ENCODE results near the gene PTPN14. TPM values are rescaled to one million over a fixed set of nuclear protein-coding genes. Genes with fewer than 3 reads are reported as not detected.

Gene PTPN14
- total RNA-seq, 2 experiments from 2014 or later, result 0.08 to 0.09 TPM

DNA sequence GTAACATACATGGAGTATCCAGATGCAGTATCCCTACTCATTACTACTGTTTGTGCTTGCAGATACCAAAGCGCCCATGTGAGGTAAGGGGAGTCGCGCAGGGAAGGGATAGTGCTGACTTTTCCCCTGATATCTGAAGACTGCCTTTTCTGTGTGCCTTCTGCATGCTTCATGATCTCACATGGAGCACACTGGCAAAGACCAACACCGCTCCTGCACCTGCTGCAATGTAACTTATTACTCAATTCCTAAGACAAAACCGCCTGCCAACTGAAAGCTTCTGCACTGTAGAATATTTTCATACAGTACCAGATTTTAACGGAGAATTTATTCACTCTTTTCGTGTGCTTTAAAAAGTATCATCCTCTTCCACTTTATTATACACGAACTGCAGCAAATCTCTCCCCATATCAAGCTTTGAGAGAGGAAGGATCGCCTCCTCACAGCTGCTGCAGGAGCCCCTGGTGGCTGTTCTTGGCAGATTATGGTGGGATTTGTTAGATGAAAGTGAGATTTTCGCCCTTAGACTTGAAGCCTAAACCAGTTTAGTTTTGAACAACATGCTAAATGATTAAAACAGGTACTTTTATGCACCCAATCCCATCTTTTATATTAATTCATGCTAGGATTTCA lies 99.1 kb downstream of the PTPN14 start:
- Mint-ChIP-seq H3K36me3 (no peaks in the 10 kb centered on the region), H3K4me3 (no peak overlapping the region), H3K9me3 (no peaks in the 10 kb centered on the region), H3K4me1 (peaks cover 9% of the 10 kb centered on the region), H3K27ac (no peak overlapping the region), H3K27me3 (peaks cover 17% of the 10 kb centered on the region)
- DNase-seq (no peak), ATAC-seq (ENCODE audit: low read depth) (no peak)
- POLR2A ChIA-PET, result interaction anchor here (0.6 kb wide), 1 partner anchor 194 kb away, joined by 4 read pairs; no protein-coding TSS in a partner anchor

DNA sequence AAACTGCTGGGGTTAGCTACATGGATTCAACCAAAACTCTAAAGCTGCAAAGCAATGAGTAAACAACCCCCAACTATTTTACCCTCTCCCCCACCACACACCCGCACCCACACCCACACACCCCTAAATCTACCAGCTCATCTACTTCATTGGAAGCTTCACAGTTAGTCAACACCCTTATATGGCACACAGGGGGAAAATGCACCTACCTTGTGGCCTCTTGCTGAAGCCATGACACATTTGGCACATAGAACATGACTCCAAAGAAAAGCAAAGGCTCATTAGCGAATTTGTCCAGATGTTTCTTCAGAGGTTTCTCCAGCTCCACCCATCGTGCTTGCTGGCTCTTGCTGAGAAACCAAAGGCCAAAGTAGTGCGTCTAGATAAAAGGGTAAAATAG lies 99.8 kb downstream of the PTPN14 start:
- Mint-ChIP-seq H3K27ac (no peak overlapping the region), H3K9me3 (no peaks in the 10 kb centered on the region), H3K36me3 (no peaks in the 10 kb centered on the region), H3K4me1 (peaks cover 9% of the 10 kb centered on the region), H3K27me3 (peaks cover 17% of the 10 kb centered on the region), H3K4me3 (no peak overlapping the region)
- ATAC-seq (ENCODE audit: low read depth) (no peak), DNase-seq (no peak)
- POLR2A ChIA-PET, result no interaction called here

DNA sequence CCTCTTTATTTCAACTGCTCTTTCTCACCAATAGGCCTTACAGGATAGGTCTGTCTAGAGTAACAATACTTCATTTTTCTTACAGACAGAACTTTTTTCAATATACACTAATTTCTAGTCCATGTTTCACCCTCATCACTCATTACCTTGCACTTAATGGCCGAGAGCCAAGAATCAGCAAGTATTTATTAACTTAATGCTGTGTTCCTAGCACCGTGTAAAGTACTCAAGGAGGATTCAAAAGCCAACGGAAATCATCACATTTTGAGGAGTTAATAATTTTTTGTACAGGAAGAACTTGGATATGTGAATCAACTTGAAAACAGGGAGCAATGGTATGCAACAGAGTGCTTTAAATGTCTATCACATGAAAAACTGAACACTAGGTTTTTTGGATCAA lies 102.0 kb downstream of the PTPN14 start:
- no peaks in the 10 kb centered on the region for H3K9me3 Mint-ChIP-seq
- DNase-seq (no peak), ATAC-seq (ENCODE audit: low read depth) (no peak)
- H3K4me1 Mint-ChIP-seq, result peaks cover 8% of the 10 kb centered on the region
- H3K4me3 Mint-ChIP-seq, result no peak overlapping the region
- H3K36me3 Mint-ChIP-seq, result no peaks in the 10 kb centered on the region
- no peak overlapping the region for H3K27ac Mint-ChIP-seq
- peaks cover 17% of the 10 kb centered on the region for H3K27me3 Mint-ChIP-seq
- POLR2A ChIA-PET, result no interaction called here

DNA sequence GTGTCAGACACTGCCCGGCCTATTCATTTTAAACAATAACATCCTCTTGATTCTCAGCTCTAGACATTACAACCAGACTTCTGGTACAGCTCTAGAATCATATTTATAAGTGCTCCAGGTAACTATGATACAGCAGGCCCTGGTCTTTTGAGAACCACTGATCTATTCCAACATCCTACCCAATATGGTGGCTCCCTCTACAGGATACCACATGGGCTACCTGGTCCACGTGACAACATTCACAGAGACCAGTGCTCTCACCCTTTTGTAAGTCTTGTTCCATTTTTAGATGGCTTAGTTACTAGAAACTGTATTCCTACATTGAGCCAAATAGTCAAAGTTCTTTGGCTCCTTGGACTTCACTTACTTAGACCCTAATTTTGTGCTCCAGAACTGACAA lies 102.9 kb downstream of the PTPN14 start:
- Mint-ChIP-seq H3K4me3 (no peak overlapping the region), H3K27ac (no peak overlapping the region), H3K27me3 (peaks cover 14% of the 10 kb centered on the region), H3K9me3 (no peaks in the 10 kb centered on the region), H3K36me3 (no peaks in the 10 kb centered on the region), H3K4me1 (peaks cover 13% of the 10 kb centered on the region)
- POLR2A ChIA-PET, result no interaction called here
- DNase-seq (no peak), ATAC-seq (ENCODE audit: low read depth) (no peak)

DNA sequence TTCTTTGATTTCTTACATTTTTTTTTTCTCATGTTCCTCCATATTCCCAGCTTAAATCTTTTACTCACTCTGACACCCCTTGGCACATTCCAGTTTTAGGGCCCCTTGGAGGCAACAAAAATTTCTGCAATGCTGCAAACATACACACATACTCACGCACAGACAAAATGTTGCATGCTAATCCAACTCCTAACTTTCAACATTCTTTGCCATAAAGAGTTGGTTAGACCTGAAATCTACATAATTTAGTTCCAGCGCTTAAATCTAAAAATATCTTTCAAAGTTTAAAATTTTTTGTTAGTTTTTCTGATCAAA lies 103.9 kb downstream of the PTPN14 start:
- no peak overlapping the region for H3K27ac Mint-ChIP-seq
- POLR2A ChIA-PET, result no interaction called here
- no peak overlapping the region for H3K4me3 Mint-ChIP-seq
- peaks cover 13% of the 10 kb centered on the region for H3K4me1 Mint-ChIP-seq
- no peaks in the 10 kb centered on the region for H3K36me3 Mint-ChIP-seq
- no peaks in the 10 kb centered on the region for H3K9me3 Mint-ChIP-seq
- peaks cover 12% of the 10 kb centered on the region for H3K27me3 Mint-ChIP-seq
- no peak for DNase-seq
- ATAC-seq (ENCODE audit: low read depth), result no peak

DNA sequence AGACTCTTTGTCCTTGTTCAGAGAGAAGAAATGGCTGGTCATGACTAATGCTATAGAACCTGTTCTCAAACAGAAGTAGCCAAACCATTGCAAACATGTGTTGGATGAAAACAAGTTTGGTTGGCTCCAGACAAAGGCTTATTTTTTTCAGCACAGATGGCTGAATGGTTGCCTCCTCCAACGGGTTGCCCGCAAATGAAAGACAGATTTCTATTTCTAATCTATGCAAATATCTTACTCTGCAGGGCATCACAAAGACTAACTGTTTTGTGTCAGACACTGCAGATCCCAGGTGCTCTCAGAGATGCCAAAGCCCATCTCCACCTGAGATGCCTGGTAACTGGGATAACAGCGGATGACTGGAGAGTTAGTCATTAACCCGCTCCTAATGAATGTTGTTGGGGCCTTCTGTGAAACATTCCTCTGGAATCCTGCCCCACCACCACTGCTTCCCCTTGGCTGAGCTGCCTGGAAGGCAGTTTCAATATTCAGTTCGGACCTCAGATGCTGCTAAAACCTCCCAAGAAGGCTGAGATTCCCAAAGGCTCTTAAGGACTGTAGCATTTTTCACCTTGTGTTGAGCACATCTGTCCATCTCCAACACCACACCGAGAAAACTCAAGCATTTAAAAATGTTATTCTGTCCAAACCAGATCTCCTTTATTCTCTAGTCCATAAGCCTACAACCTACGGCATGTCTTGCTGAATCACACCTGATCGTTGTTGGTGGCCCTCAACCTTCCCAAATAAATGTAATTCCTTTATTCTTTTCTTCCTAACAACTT lies 104.4 kb downstream of the PTPN14 start:
- POLR2A ChIA-PET, result no interaction called here
- Mint-ChIP-seq H3K4me3 (no peak overlapping the region), H3K27me3 (peaks cover 7% of the 10 kb centered on the region), H3K4me1 (peaks cover 13% of the 10 kb centered on the region), H3K9me3 (no peaks in the 10 kb centered on the region), H3K36me3 (no peaks in the 10 kb centered on the region), H3K27ac (no peak overlapping the region)
- DNase-seq (no peak), ATAC-seq (ENCODE audit: low read depth) (no peak)

DNA sequence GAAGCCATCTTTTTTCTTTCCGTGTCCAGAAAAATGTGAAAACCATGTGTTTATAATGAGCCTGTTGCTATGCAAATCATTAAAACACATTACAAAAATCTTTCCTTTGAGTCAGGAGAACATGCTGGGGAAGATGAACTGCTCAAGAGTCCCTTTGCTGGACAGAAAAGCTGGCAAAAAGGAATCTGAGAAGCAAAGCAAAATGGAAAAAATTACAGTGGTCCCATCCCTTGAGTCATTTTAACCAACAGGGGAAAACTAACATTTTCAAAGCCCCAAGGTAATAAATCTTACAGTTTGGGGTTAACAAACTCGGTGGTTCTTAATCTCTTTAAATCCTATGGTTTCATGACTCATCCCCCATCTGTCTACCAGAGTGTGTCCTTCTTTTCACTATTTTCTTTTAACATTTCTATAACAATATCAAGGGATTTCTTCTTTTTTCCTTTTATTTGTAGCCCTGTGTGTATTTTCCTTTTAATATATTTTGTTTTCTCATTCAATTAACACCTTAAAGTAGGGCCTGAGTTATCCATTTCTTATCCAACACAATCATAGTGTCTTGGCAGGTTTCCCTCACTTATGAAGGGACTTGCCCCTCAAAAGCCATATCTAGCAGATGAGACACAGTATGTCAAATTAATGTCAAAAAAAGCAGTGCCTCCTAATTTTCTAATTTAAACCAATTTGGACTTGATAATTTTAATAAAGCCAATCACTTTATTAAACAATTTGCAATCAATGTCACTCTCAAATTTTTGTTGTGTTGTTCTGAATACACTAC lies 105.4 kb downstream of the PTPN14 start:
- Mint-ChIP-seq H3K9me3 (no peaks in the 10 kb centered on the region), H3K4me1 (peaks cover 19% of the 10 kb centered on the region), H3K4me3 (no peak overlapping the region), H3K27ac (no peak overlapping the region), H3K36me3 (no peaks in the 10 kb centered on the region), H3K27me3 (peaks cover 7% of the 10 kb centered on the region)
- DNase-seq, result no peak
- POLR2A ChIA-PET, result no interaction called here
- ATAC-seq (ENCODE audit: low read depth), result no peak

DNA sequence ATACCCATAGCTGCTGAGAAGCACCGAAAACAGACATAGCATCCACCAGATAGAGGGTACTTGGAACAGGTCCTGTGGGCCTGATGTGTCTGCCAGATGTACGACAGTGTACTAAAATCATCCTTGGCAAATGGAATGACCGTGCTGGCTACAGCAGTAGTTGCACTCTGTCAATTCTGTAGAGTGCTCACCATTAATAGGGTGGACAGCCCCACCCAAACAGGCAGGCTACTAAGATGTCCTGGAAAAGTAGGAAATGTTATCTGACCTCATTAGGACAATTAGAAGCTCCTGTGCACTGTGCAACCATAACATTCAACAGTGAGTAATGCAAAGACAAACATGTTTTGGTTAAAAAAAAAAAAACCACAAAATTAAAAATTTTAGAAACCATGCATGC lies 106.2 kb downstream of the PTPN14 start:
- peaks cover 24% of the 10 kb centered on the region for H3K4me1 Mint-ChIP-seq
- H3K9me3 Mint-ChIP-seq, result no peaks in the 10 kb centered on the region
- no peak for ATAC-seq (ENCODE audit: low read depth)
- H3K4me3 Mint-ChIP-seq, result no peak overlapping the region
- POLR2A ChIA-PET, result no interaction called here
- H3K36me3 Mint-ChIP-seq, result no peaks in the 10 kb centered on the region
- peaks cover 3% of the 10 kb centered on the region for H3K27me3 Mint-ChIP-seq
- no peak for DNase-seq
- no peak overlapping the region for H3K27ac Mint-ChIP-seq

DNA sequence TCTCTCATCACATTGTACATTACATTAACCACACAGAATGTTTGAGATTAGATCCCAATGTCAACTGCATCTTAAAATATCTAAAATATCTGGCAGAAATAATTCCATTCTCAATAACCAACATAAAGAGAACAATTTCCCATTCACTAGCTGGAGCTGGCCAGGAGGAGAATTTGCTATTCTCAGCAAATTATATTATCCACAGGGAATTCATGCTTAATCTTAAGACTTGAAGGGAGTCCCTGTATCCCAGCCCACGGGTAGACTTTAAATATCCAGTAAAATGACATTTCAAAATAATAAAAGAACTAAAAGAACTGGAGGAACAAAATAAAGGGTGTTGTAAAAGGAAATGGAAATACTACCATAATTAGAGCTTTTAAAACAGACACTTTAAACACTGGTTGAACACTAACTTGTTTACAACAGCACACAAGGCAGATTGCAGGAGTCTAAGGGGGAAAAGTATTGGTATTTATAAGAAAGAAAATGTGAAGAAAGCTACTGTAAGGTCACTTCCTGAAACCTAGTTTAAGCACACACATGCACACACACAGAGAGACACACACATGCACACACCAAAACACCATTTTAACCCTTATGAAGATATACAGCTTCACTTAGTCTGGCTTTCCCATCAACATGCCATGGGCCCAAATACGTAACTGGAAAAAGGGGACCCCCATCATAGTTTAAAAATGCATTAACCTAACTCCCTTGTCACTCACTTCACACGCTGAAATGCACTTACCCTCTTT lies 107.0 kb downstream of the PTPN14 start:
- Mint-ChIP-seq H3K27me3 (peaks cover 3% of the 10 kb centered on the region), H3K27ac (no peak overlapping the region)

DNA sequence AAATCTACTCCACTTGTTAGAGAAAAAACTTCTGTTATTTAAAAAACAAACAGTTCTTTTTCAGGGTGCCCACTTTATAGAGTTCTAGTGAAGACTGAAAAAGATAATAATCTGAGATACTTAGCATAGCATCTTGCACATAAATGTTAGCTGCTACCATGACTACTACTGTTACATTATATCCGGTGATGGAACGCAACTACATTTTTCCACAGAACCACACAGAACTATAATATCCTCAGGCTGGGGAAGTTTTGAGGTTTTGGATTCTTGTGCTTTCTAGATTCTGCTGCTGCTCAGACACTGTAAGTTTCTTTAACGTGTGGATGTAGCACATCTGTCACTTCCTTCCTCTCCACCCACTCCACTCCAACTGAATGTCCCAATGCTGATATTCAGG lies 110.3 kb downstream of the PTPN14 start:
- Mint-ChIP-seq H3K4me3 (no peak overlapping the region), H3K27me3 (peaks cover 3% of the 10 kb centered on the region), H3K4me1 (peaks cover 48% of the 10 kb centered on the region), H3K27ac (no peak overlapping the region), H3K9me3 (no peaks in the 10 kb centered on the region), H3K36me3 (peaks cover 2% of the 10 kb centered on the region)
- POLR2A ChIA-PET, result no interaction called here
- DNase-seq (no peak), ATAC-seq (ENCODE audit: low read depth) (peak; percentile 21)

More for the DNA sequence above, 107.0 kb downstream of the PTPN14 start:
- no peaks in the 10 kb centered on the region for H3K36me3 Mint-ChIP-seq
- no peaks in the 10 kb centered on the region for H3K9me3 Mint-ChIP-seq
- H3K4me1 Mint-ChIP-seq, result peaks cover 33% of the 10 kb centered on the region
- POLR2A ChIA-PET, result interaction anchor here (0.6 kb wide), 1 partner anchor 49 kb away, joined by 3 read pairs; no protein-coding TSS in a partner anchor
- no peak overlapping the region for H3K4me3 Mint-ChIP-seq
- no peak for DNase-seq
- ATAC-seq (ENCODE audit: low read depth), result no peak

DNA sequence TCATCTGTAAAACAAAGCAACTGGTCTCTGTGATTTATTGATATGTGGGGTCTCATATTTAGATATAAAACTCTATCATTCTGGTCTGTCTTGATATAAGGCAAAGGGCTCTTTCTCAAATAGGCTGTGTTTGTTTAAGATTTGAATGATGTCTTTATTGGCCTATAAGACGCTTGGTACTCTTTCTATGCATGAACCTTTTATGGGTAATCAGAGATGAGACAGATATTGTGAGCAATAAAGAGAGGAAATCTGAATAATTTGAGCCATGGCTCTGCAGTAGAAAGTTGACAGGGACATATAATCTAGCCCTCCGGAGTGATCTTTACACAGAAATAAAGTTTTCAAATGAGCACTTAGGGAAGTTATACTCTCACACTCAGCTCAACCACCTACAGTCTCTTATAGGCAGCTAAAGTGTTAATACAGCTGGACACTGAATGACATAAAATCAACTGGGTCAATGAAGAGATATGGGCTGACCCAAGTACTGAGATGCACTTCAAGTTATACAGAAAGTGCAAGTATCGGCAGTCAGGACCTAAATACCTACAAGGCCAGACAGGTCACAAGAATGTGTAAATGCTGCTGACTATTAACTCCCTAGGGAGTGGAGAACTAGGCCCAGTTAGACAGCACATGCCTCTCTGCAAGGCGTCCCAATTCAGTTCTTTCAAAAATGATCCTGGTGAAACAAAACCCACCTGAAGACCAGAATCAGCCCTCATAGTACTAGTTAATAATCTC lies 111.0 kb downstream of the PTPN14 start:
- peaks cover 43% of the 10 kb centered on the region for H3K4me1 Mint-ChIP-seq
- ATAC-seq (ENCODE audit: low read depth), result no peak

DNA sequence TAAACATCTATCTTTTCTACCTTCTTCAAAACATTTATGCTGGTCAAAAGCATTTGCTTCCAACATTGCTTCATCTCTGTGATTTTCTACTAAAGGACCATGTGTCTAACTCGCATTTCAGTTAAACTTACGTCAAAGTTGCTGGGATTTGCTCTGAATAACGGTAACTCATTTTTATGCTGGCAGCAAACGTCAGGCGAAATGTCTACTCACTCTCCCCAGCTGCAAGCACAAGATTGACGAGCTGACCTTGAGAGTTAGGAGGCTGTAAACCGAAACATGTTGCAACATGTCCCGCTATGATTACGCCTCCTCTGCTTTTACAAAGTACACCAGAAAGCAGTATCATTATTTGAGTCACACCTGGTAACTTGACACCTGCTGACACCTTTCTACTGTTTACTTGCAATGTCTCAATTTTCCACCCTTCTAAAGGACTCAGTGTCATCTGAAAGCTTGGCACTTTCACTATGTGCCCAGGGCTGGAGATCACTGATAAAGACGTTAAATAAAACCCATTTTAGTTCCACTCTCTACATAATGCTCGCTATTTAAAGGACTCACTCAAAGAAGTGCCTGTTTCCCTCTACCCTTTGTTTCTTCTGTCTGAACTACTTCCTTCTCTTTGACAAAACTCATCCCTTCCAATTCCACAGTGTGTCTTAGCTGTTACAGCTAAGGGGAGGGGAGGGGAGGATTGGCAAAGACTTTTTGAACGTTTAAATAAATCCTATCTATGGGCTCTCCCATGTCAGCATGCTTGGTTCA lies 111.9 kb downstream of the PTPN14 start:
- peaks cover 5% of the 10 kb centered on the region for H3K27me3 Mint-ChIP-seq
- peaks cover 2% of the 10 kb centered on the region for H3K9me3 Mint-ChIP-seq
- ATAC-seq (ENCODE audit: low read depth), result peak; percentile 66
- peaks cover 42% of the 10 kb centered on the region for H3K4me1 Mint-ChIP-seq
- peak overlapping the region; percentile 37 for H3K4me3 Mint-ChIP-seq
- no peak for DNase-seq
- H3K36me3 Mint-ChIP-seq, result peaks cover 2% of the 10 kb centered on the region
- POLR2A ChIA-PET, result interaction anchor here (0.5 to 1.5 kb wide), 3 partner anchors 12 to 303 kb away, joined by 4 to 5 read pairs (median 5); partner anchors contain the start of gene CENPF
- H3K27ac Mint-ChIP-seq, result peak overlapping the region; percentile 67

More for the DNA sequence above, 111.0 kb downstream of the PTPN14 start:
- no peak for DNase-seq
- no peak overlapping the region for H3K4me3 Mint-ChIP-seq
- POLR2A ChIA-PET, result interaction anchor here (1.4 kb wide), 1 partner anchor 13 kb away, joined by 5 read pairs; no protein-coding TSS in a partner anchor
- H3K27ac Mint-ChIP-seq, result peak overlapping the region; percentile 67
- H3K27me3 Mint-ChIP-seq, result peaks cover 3% of the 10 kb centered on the region
- H3K9me3 Mint-ChIP-seq, result peaks cover 2% of the 10 kb centered on the region
- peaks cover 2% of the 10 kb centered on the region for H3K36me3 Mint-ChIP-seq

Data from activated naive CD8-positive, alpha-beta T cell treated with anti-CD3 and anti-CD28 coated beads, Interleukin-2, amount 10 ng/mL, durations not matched to agents 7 days and 5 days (primary cell).